T-helper 2 cell (primary cell): Measurements from ENCODE around the gene RBFA.

Source experiments
- DNase-seq, 5 experiments: peaks; one replicate each; pipeline versions ENCODE4 v3.0.0 to v3.0.0-alpha.2; 2012 to 2022

RBFA gene

GRCh38 chr18:80029690-80030089 is 4.5 kb upstream of the RBFA start:
- DNase-seq, result no peak

GRCh38 chr18:80033181-80034067 is 810 bp upstream of the RBFA start:
- peak in 3 of 5 experiments; percentile 69 to 82 (median 71) for DNase-seq

- DNase-seq, result no peak
These were observed 695 bp downstream of the RBFA start for GRCh38 chr18:80034852-80035406.

GRCh38 chr18:80035997-80036396 is 1.8 kb downstream of the RBFA start:
- DNase-seq, result no peak

- no peak for DNase-seq
These were observed 3.1 kb downstream of the RBFA start for GRCh38 chr18:80037300-80037699.

- DNase-seq, result no peak
These were observed 3.8 kb downstream of the RBFA start for GRCh38 chr18:80037869-80038630.

- DNase-seq, result no peak
These were observed 6.3 kb downstream of the RBFA start for GRCh38 chr18:80040515-80040914.

GRCh38 chr18:80041424-80041823 is 7.2 kb downstream of the RBFA start:
- DNase-seq, result peak in 1 of 5 experiments; percentile 34

GRCh38 chr18:80042785-80043184 is 8.6 kb downstream of the RBFA start:
- DNase-seq, result peak in 1 of 5 experiments; percentile 37

- no peak for DNase-seq
These were observed 9.8 kb downstream of the RBFA start for GRCh38 chr18:80044072-80044471.

- DNase-seq, result no peak
These were observed 11.8 kb downstream of the RBFA start for GRCh38 chr18:80046011-80046410.

- DNase-seq, result no peak
These were observed 12.2 kb downstream of the RBFA start for GRCh38 chr18:80046431-80046830.

GRCh38 chr18:80046961-80047541 is 12.8 kb downstream of the RBFA start:
- DNase-seq, result no peak

- DNase-seq, result no peak
These were observed 16.6 kb downstream of the RBFA start for GRCh38 chr18:80050797-80051196.

- DNase-seq, result no peak
These were observed 21.9 kb downstream of the RBFA start for GRCh38 chr18:80056095-80056494.

- DNase-seq, result no peak
These were observed 25.7 kb downstream of the RBFA start for GRCh38 chr18:80059945-80060344.

GRCh38 chr18:80065705-80066104 is 31.5 kb downstream of the RBFA start:
- no peak for DNase-seq

- no peak for DNase-seq
These were observed 33.1 kb downstream of the RBFA start for GRCh38 chr18:80067321-80067720.

GRCh38 chr18:80067897-80068296 is 33.7 kb downstream of the RBFA start:
- no peak for DNase-seq

- no peak for DNase-seq
These were observed 34.5 kb downstream of the RBFA start for GRCh38 chr18:80068571-80069272.

- no peak for DNase-seq
These were observed 36.6 kb downstream of the RBFA start for GRCh38 chr18:80070825-80071224.

GRCh38 chr18:80074183-80074582 is 39.9 kb downstream of the RBFA start:
- no peak for DNase-seq

- DNase-seq, result no peak
These were observed 40.5 kb downstream of the RBFA start for GRCh38 chr18:80074697-80075096.
